Stimulated activated CD4-positive, alpha-beta T cell treated with anti-CD3 and anti-CD28 coated beads, Interleukin-15, amount 100 ng/mL, for 24 hours (primary cell): Measurements from ENCODE around the gene ZACN.
"Not testable (repeated sequence)": the region's sequence is repeated elsewhere in the genome, so short reads cannot be mapped to it uniquely, and the experiment has no call there.

Experiments used
- DNase-seq: peaks from one replicate; pipeline ENCODE4 v3.0.0-alpha.2; 2020

Gene ZACN

GRCh38 chr17:76078860-76079534 lies at the start of gene ZACN:
ZACN (plus strand) TSS chr17:76079182; CDS start chr17:76079265, 83 bp downstream.
- peak; percentile 12 for DNase-seq

GRCh38 chr17:76032073-76032779 lies 46.8 kb upstream of the ZACN start:
- no peak for DNase-seq

GRCh38 chr17:76032780-76033108 lies 46.2 kb upstream of the ZACN start:
- DNase-seq: no peak

- no peak for DNase-seq
Measured at GRCh38 chr17:76033139-76033538, 45.8 kb upstream of the ZACN start.

- DNase-seq: no peak
Measured at GRCh38 chr17:76034428-76035350, 44.3 kb upstream of the ZACN start.

GRCh38 chr17:76036497-76037261 lies 42.3 kb upstream of the ZACN start:
- no peak for DNase-seq

- DNase-seq: no peak
Measured at GRCh38 chr17:76038050-76038449, 40.9 kb upstream of the ZACN start.

GRCh38 chr17:76039121-76039520 lies 39.9 kb upstream of the ZACN start:
- no peak for DNase-seq

- DNase-seq: no peak
Measured at GRCh38 chr17:76040376-76040775, 38.6 kb upstream of the ZACN start.

- DNase-seq: not testable (repeated sequence)
Measured at GRCh38 chr17:76042868-76043267, 36.1 kb upstream of the ZACN start.

GRCh38 chr17:76044475-76045007 lies 34.4 kb upstream of the ZACN start:
- DNase-seq: not testable (repeated sequence)

GRCh38 chr17:76046064-76046463 lies 32.9 kb upstream of the ZACN start:
- DNase-seq: no peak

- no peak for DNase-seq
Measured at GRCh38 chr17:76048025-76048605, 30.9 kb upstream of the ZACN start.

- no peak for DNase-seq
Measured at GRCh38 chr17:76048711-76049110, 30.3 kb upstream of the ZACN start.

GRCh38 chr17:76049239-76049638 lies 29.7 kb upstream of the ZACN start:
- no peak for DNase-seq

GRCh38 chr17:76049836-76050537 lies 29.0 kb upstream of the ZACN start:
- DNase-seq: no peak

- DNase-seq: no peak
Measured at GRCh38 chr17:76050538-76051467, 28.2 kb upstream of the ZACN start.

- DNase-seq: no peak
Measured at GRCh38 chr17:76051561-76051960, 27.4 kb upstream of the ZACN start.

- peak; percentile 45 for DNase-seq
Measured at GRCh38 chr17:76053246-76054111, 25.5 kb upstream of the ZACN start.
